ENCODE measurements around the gene PMEPA1. TPM values are rescaled to one million over a fixed set of nuclear protein-coding genes. Genes with fewer than 3 reads are reported as not detected.
A peak's percentile ranks its signal among the peaks of the same experiment; 100 is the strongest.

Gene PMEPA1
- total RNA-seq, 1 donor from 2014 or later = 56.8 TPM

- no peak for TF ChIP-seq CTCF (IDR thresholded peaks at IDR 0.05)
- Histone ChIP-seq H3K27me3 (no peaks in the 10 kb centered on the region), H3K9me3 (no peaks in the 10 kb centered on the region), H3K36me3 (no peaks in the 10 kb centered on the region), H3K4me3 (peak overlapping the region in 1 of 2 donors; percentile 31), H3K27ac (peak overlapping the region; percentile 94 to 97), H3K4me1 (peaks cover 43 to 79% of the 10 kb centered on the region in 2 donors)
- peak in 1 of 2 donors; percentile 90 for DNase-seq (ENCODE audit: low spot score in 2 of 2)
- intact Hi-C loops (cut with DNase I) = loop anchor here (5.0 to 10.0 kb wide), 2 partner anchors 270 to 433 kb away; no protein-coding TSS in a partner anchor
Measured at GRCh38 chr20:57714409-57715267, 4.8 kb upstream of the PMEPA1 start.

GRCh38 chr20:57713951-57714350 lies 4.1 kb upstream of the PMEPA1 start:
- Histone ChIP-seq H3K36me3 (no peaks in the 10 kb centered on the region), H3K27me3 (no peaks in the 10 kb centered on the region), H3K4me3 (peak overlapping the region in 1 of 2 donors; percentile 29), H3K27ac (peak overlapping the region; percentile 94 to 97), H3K4me1 (peaks cover 41 to 75% of the 10 kb centered on the region in 2 donors), H3K9me3 (no peaks in the 10 kb centered on the region)
- intact Hi-C loops (cut with DNase I) = loop anchor here (1.0 to 10.0 kb wide), 4 partner anchors 34 to 395 kb away; no protein-coding TSS in a partner anchor
- DNase-seq (ENCODE audit: low spot score in 2 of 2) = peak in 1 of 2 donors; percentile 74
- TF ChIP-seq CTCF (IDR thresholded peaks at IDR 0.05) = no peak

GRCh38 chr20:57713505-57713903 lies 3.7 kb upstream of the PMEPA1 start:
- peak in 1 of 2 donors; percentile 90 for DNase-seq (ENCODE audit: low spot score in 2 of 2)
- intact Hi-C loops (cut with DNase I) = loop anchor here (1.0 to 10.0 kb wide), 4 partner anchors 35 to 395 kb away; no protein-coding TSS in a partner anchor
- Histone ChIP-seq H3K27me3 (no peaks in the 10 kb centered on the region), H3K4me3 (peak overlapping the region in 1 of 2 donors; percentile 29), H3K9me3 (no peaks in the 10 kb centered on the region), H3K36me3 (no peaks in the 10 kb centered on the region), H3K4me1 (peaks cover 40 to 72% of the 10 kb centered on the region in 2 donors), H3K27ac (peak overlapping the region; percentile 94 to 97)
- no peak for TF ChIP-seq CTCF (IDR thresholded peaks at IDR 0.05)

GRCh38 chr20:57712851-57713504 lies 3.2 kb upstream of the PMEPA1 start:
- H3K9me3 ChIP-seq = no peaks in the 10 kb centered on the region
- no peaks in the 10 kb centered on the region for H3K27me3 ChIP-seq
- H3K4me1 ChIP-seq = peaks cover 40 to 69% of the 10 kb centered on the region in 2 donors
- TF ChIP-seq CTCF (IDR thresholded peaks at IDR 0.05) = no peak
- H3K4me3 ChIP-seq = peak overlapping the region in 1 of 2 donors; percentile 14
- intact Hi-C loops (cut with DNase I) = loop anchor here (1.0 to 10.0 kb wide), 4 partner anchors 35 to 396 kb away; no protein-coding TSS in a partner anchor
- H3K36me3 ChIP-seq = no peaks in the 10 kb centered on the region
- DNase-seq (ENCODE audit: low spot score in 2 of 2) = peak in 1 of 2 donors; percentile 62
- peak overlapping the region; percentile 94 to 97 for H3K27ac ChIP-seq

- Histone ChIP-seq H3K27ac (peak overlapping the region; percentile 94 to 97), H3K4me3 (peak overlapping the region in 1 of 2 donors; percentile 79), H3K27me3 (no peaks in the 10 kb centered on the region), H3K36me3 (no peaks in the 10 kb centered on the region), H3K4me1 (peaks cover 35 to 63% of the 10 kb centered on the region in 2 donors), H3K9me3 (no peaks in the 10 kb centered on the region)
- intact Hi-C loops (cut with DNase I) = loop anchor here (2.0 to 10.0 kb wide), 3 partner anchors 56 to 396 kb away; no protein-coding TSS in a partner anchor
- TF ChIP-seq CTCF (IDR thresholded peaks at IDR 0.05) = no peak
- peak in 1 of 2 donors; percentile 63 for DNase-seq (ENCODE audit: low spot score in 2 of 2)
Measured at GRCh38 chr20:57712341-57712740, 2.5 kb upstream of the PMEPA1 start.
